T-cell (primary cell): ENCODE measurements around the gene TBC1D10A. TPM values are rescaled to one million over a fixed set of nuclear protein-coding genes. Genes with fewer than 3 reads are reported as not detected.

Source experiments
- ATAC-seq, 4 experiments: fragments of 200-7000 bp in 3 of 4; fragments of 150-1000 bp in 1 of 4; cut with Tn5 transposase; replicated peaks in 1 of 4; 1 replicate in 3 of 4; 2 replicates in 1 of 4; pipeline ENCODE4 v1.10.0; 2021; ENCODE audit warnings: moderate library complexity in 3 of 4, mild to moderate bottlenecking in 2 of 4, moderate number of reproducible peaks in 1 of 4
- CTCF ChIA-PET, 2 donors: fragments of 300-600 bp; sonication (Branson Sonifier 250); formaldehyde crosslinking; loops; one replicate each; lab custom pipeline; 2022; ENCODE audit warnings: antibody characterized with exemption in 2 of 2; lab: Charles Lee
- POLR2A ChIA-PET, 2 donors: fragments of 300-600 bp; sonication (Branson Sonifier 250); formaldehyde crosslinking; loops; one replicate each; lab custom pipeline; 2022; ENCODE audit warnings: antibody characterized with exemption in 2 of 2; lab: Charles Lee
- DNase-seq, 35 experiments: peaks; one replicate each; pipeline versions ENCODE4 v3.0.0 to v3.0.0-alpha.2; 2013 to 2023
- H3K27ac ChIP-seq: one replicate; pipeline ENCODE4 v1.5.1; 2013; ENCODE audit warnings: low read length
- H3K27me3 ChIP-seq, 2 experiments: replicated peaks in 1 of 2; 1 replicate in 1 of 2; 2 replicates in 1 of 2; pipeline versions ENCODE4 v1.6.1 to v1.7.0; 2013; ENCODE audit warnings: low read length in 1 of 2, mixed read lengths in 1 of 2; ENCODE audit not compliant: control insufficient read depth in 2 of 2, insufficient read depth in 2 of 2; ENCODE audit errors: extremely low read depth in 1 of 2
- H3K36me3 ChIP-seq, 2 donors: 1 replicate in 1 of 2; 2 replicates in 1 of 2; pipeline versions ENCODE4 v1.6.1 to v1.7.0; 2013; ENCODE audit warnings: low read length in 1 of 2; ENCODE audit not compliant: control insufficient read depth in 2 of 2, insufficient read depth in 1 of 2; ENCODE audit errors: extremely low read depth in 1 of 2
- H3K4me1 ChIP-seq, 2 experiments: 1 replicate in 1 of 2; 2 replicates in 1 of 2; pipeline versions ENCODE4 v1.6.1 to v1.7.0; 2013; ENCODE audit warnings: low read length in 2 of 2, mixed read lengths in 1 of 2; ENCODE audit not compliant: insufficient read depth in 2 of 2, control insufficient read depth in 1 of 2; ENCODE audit errors: extremely low read depth in 1 of 2
- H3K4me3 ChIP-seq, 2 donors: 1 replicate in 1 of 2; 2 replicates in 1 of 2; pipeline versions ENCODE4 v1.5.1 to v1.7.0; 2013; ENCODE audit warnings: mild to moderate bottlenecking in 2 of 2, low read length in 1 of 2, moderate library complexity in 1 of 2; ENCODE audit not compliant: control insufficient read depth in 1 of 2; ENCODE audit errors: extremely low read depth in 1 of 2
- H3K9me3 ChIP-seq: 2 replicates; pipeline ENCODE4 v1.7.0; 2013
- H3K27ac Mint-ChIP-seq, 2 donors: one replicate each; pipeline ENCODE4 v1.8.0; 2020 to 2021; ENCODE audit warnings: mild to moderate bottlenecking in 2 of 2, mixed read lengths in 2 of 2
- H3K27me3 Mint-ChIP-seq, 2 donors: one replicate each; pipeline ENCODE4 v1.8.0; 2021 to 2022; ENCODE audit warnings: mixed read lengths in 2 of 2
- H3K36me3 Mint-ChIP-seq: one replicate; pipeline ENCODE4 v1.8.0; 2021; ENCODE audit warnings: mixed read lengths
- H3K4me1 Mint-ChIP-seq, 3 donors: one replicate each; pipeline ENCODE4 v1.8.0; 2020 to 2022; ENCODE audit warnings: mixed read lengths in 3 of 3, mild to moderate bottlenecking in 1 of 3
- H3K4me3 Mint-ChIP-seq, 3 donors: one replicate each; pipeline ENCODE4 v1.8.0; 2020 to 2022; ENCODE audit warnings: mild to moderate bottlenecking in 3 of 3, mixed read lengths in 3 of 3, moderate library complexity in 3 of 3
- H3K9me3 Mint-ChIP-seq, 3 donors: one replicate each; pipeline ENCODE4 v1.8.0; 2020 to 2022; ENCODE audit warnings: mixed read lengths in 3 of 3
- WGBS: methylation state at CpG from one replicate; pipeline ENCODE4 v1.1.5; 2013; ENCODE audit warnings: missing lambda C conversion rate; ENCODE audit not compliant: insufficient coverage; 5-methylcytosine and 5-hydroxymethylcytosine counted together
- total RNA-seq, 35 experiments: library from RNA in 6 of 35; stranded (reverse) in 6 of 35; fragments of 120-200 nt in 1 of 35; gene quantifications; one replicate each; pipeline versions ENCODE4 v1.2.1 to v1.2.4 and lab custom pipeline; 2013 to 2026

The TBC1D10A gene
- total RNA-seq, 5 donors from 2014 or later (not counting 1 experiment from before 2014, with no cell fraction given): 56.2 to 84.3 (median 82.3) TPM

- no peak overlapping the region for H3K4me3 Mint-ChIP-seq
- peaks cover 45 to 57% (median 48%) of the 10 kb centered on the region in 3 donors for H3K4me1 Mint-ChIP-seq
Measured at GRCh38 chr22:30286813-30287647, 39.7 kb downstream of the TBC1D10A start.

GRCh38 chr22:30286331-30286730, 40.4 kb downstream of the TBC1D10A start:
- Mint-ChIP-seq H3K4me1 (peaks cover 40 to 54% (median 44%) of the 10 kb centered on the region in 3 donors), H3K9me3 (no peaks in the 10 kb centered on the region), H3K4me3 (no peak overlapping the region), H3K36me3 (peaks cover 9% of the 10 kb centered on the region), H3K27ac (no peak overlapping the region), H3K27me3 (no peaks in the 10 kb centered on the region)
- WGBS: 96% methylated on average over 5 of the region's 5 CpGs
- Histone ChIP-seq H3K27ac (no peak overlapping the region), H3K9me3 (no peaks in the 10 kb centered on the region), H3K27me3 (peaks cover 0 to 5% of the 10 kb centered on the region in 2 experiments), H3K4me1 (peaks cover 18 to 63% of the 10 kb centered on the region in 2 experiments), H3K4me3 (no peak overlapping the region), H3K36me3 (peaks cover 3 to 4% of the 10 kb centered on the region in 2 donors)
- ChIA-PET CTCF (interaction anchor here (0.8 to 1.5 kb wide), 4 partner anchors 23 to 181 kb away, joined by 3 to 4 read pairs (median 4); partner anchors contain the start of gene RNF215 (in 1 of the 2)), POLR2A (interaction anchor here in 1 of 2 donors (0.5 to 0.6 kb wide), 2 partner anchors 99 to 304 kb away, joined by 3 to 6 read pairs; no protein-coding TSS in a partner anchor)
- no peak for DNase-seq
- no peak for ATAC-seq

More at GRCh38 chr22:30286813-30287647, 39.7 kb downstream of the TBC1D10A start:
- Histone ChIP-seq H3K4me1 (peaks cover 18 to 63% of the 10 kb centered on the region in 2 experiments), H3K27me3 (peaks cover 0 to 5% of the 10 kb centered on the region in 2 experiments), H3K4me3 (no peak overlapping the region), H3K9me3 (no peaks in the 10 kb centered on the region), H3K27ac (no peak overlapping the region), H3K36me3 (peaks cover 6 to 7% of the 10 kb centered on the region in 2 donors)
- ATAC-seq (peak in 2 of 4 experiments; percentile 14 to 25), DNase-seq (peak; percentile 58 to 90 (median 81))
- POLR2A ChIA-PET: interaction anchor here in 1 of 2 donors (0.6 kb wide), 1 partner anchor 303 kb away, joined by 3 read pairs; no protein-coding TSS in a partner anchor
- 53% methylated on average over 31 of the region's 31 CpGs for WGBS
- Mint-ChIP-seq H3K27ac (peak overlapping the region in 1 of 2 donors; percentile 39), H3K9me3 (no peaks in the 10 kb centered on the region), H3K36me3 (peaks cover 9% of the 10 kb centered on the region), H3K27me3 (no peaks in the 10 kb centered on the region)
- CTCF ChIA-PET: interaction anchor here (0.6 to 4.4 kb wide), 32 partner anchors 15 to 182 kb away, joined by 3 to 83 read pairs (median 6); partner anchors contain the start of genes RNF215 (in 2 of the 2), CCDC157 (in 1 of the 2), SEC14L2 (in 1 of the 2) and SF3A1 (in 1 of the 2)

GRCh38 chr22:30285846-30286200, 40.9 kb downstream of the TBC1D10A start:
- Histone ChIP-seq H3K27me3 (peaks cover 0 to 5% of the 10 kb centered on the region in 2 experiments), H3K27ac (no peak overlapping the region), H3K4me1 (peaks cover 18 to 58% of the 10 kb centered on the region in 2 experiments), H3K4me3 (no peak overlapping the region), H3K9me3 (no peaks in the 10 kb centered on the region), H3K36me3 (peaks cover 3 to 4% of the 10 kb centered on the region in 2 donors)
- Mint-ChIP-seq H3K4me3 (no peak overlapping the region), H3K27ac (no peak overlapping the region), H3K4me1 (peaks cover 38 to 50% (median 39%) of the 10 kb centered on the region in 3 donors), H3K27me3 (no peaks in the 10 kb centered on the region), H3K9me3 (no peaks in the 10 kb centered on the region), H3K36me3 (peaks cover 9% of the 10 kb centered on the region)
- CTCF ChIA-PET: interaction anchor here (0.8 to 1.6 kb wide), 5 partner anchors 22 to 178 kb away, joined by 3 to 5 read pairs (median 4); partner anchors contain the start of gene RNF215 (in 1 of the 2)
- POLR2A ChIA-PET: interaction anchor here in 1 of 2 donors (0.5 kb wide), 1 partner anchor 99 kb away, joined by 6 read pairs; no protein-coding TSS in a partner anchor
- DNase-seq: no peak
- no CpG with 5 or more reads among the region's 8 CpGs for WGBS
- no peak for ATAC-seq

- CTCF ChIA-PET: interaction anchor here in 1 of 2 donors (0.7 to 1.6 kb wide), 3 partner anchors 18 to 178 kb away, joined by 3 to 5 read pairs (median 3); no protein-coding TSS in a partner anchor
- Histone ChIP-seq H3K4me3 (no peak overlapping the region), H3K36me3 (peaks cover 3 to 4% of the 10 kb centered on the region in 2 donors), H3K4me1 (peaks cover 14 to 53% of the 10 kb centered on the region in 2 experiments), H3K27ac (no peak overlapping the region), H3K27me3 (peaks cover 0 to 5% of the 10 kb centered on the region in 2 experiments), H3K9me3 (no peaks in the 10 kb centered on the region)
- no peak for DNase-seq
- no peaks in the 10 kb centered on the region for H3K9me3 Mint-ChIP-seq
- WGBS: 93% methylated on average over 15 of the region's 27 CpGs
- no peak overlapping the region for H3K4me3 Mint-ChIP-seq
- H3K4me1 Mint-ChIP-seq: peaks cover 33 to 44% (median 34%) of the 10 kb centered on the region in 3 donors
- POLR2A ChIA-PET: no interaction called here
- no peak for ATAC-seq
- H3K27me3 Mint-ChIP-seq: no peaks in the 10 kb centered on the region
- H3K27ac Mint-ChIP-seq: no peak overlapping the region
- peaks cover 9% of the 10 kb centered on the region for H3K36me3 Mint-ChIP-seq
Measured at GRCh38 chr22:30285176-30285845, 41.4 kb downstream of the TBC1D10A start.

GRCh38 chr22:30284666-30285065, 42.1 kb downstream of the TBC1D10A start:
- no peaks in the 10 kb centered on the region for H3K9me3 ChIP-seq
- ChIA-PET POLR2A (no interaction called here), CTCF (interaction anchor here (0.7 to 1.6 kb wide), 5 partner anchors 17 to 177 kb away, joined by 3 to 5 read pairs (median 3); no protein-coding TSS in a partner anchor)
- peaks cover 0 to 5% of the 10 kb centered on the region in 2 experiments for H3K27me3 ChIP-seq
- 100% methylated on average over 3 of the region's 4 CpGs for WGBS
- Mint-ChIP-seq H3K27me3 (no peaks in the 10 kb centered on the region), H3K9me3 (no peaks in the 10 kb centered on the region), H3K27ac (no peak overlapping the region), H3K4me1 (peaks cover 29 to 41% (median 30%) of the 10 kb centered on the region in 3 donors), H3K36me3 (peaks cover 9% of the 10 kb centered on the region), H3K4me3 (no peak overlapping the region)
- DNase-seq (no peak), ATAC-seq (no peak)
- H3K36me3 ChIP-seq: peaks cover 3 to 4% of the 10 kb centered on the region in 2 donors
- H3K4me3 ChIP-seq: no peak overlapping the region
- H3K4me1 ChIP-seq: peaks cover 10 to 48% of the 10 kb centered on the region in 2 experiments
- no peak overlapping the region for H3K27ac ChIP-seq
